IPS-18c (cell line): Measurements from ENCODE around the gene SAMD4B.
A peak's percentile ranks its signal among the peaks of the same experiment; 100 is the strongest.

Experiments used
- H3K4me3 ChIP-seq: 2 replicates; pipeline ENCODE4 v1.7.0; 2013; ENCODE audit warnings: low read depth, mild to moderate bottlenecking, low read length, moderate library complexity; ENCODE audit not compliant: insufficient read depth
- H3K9me3 ChIP-seq: one replicate; pipeline ENCODE4 v1.6.1; 2013; ENCODE audit warnings: mild to moderate bottlenecking, low read length, moderate library complexity; ENCODE audit not compliant: control insufficient read depth, insufficient read depth

SAMD4B gene

DNA sequence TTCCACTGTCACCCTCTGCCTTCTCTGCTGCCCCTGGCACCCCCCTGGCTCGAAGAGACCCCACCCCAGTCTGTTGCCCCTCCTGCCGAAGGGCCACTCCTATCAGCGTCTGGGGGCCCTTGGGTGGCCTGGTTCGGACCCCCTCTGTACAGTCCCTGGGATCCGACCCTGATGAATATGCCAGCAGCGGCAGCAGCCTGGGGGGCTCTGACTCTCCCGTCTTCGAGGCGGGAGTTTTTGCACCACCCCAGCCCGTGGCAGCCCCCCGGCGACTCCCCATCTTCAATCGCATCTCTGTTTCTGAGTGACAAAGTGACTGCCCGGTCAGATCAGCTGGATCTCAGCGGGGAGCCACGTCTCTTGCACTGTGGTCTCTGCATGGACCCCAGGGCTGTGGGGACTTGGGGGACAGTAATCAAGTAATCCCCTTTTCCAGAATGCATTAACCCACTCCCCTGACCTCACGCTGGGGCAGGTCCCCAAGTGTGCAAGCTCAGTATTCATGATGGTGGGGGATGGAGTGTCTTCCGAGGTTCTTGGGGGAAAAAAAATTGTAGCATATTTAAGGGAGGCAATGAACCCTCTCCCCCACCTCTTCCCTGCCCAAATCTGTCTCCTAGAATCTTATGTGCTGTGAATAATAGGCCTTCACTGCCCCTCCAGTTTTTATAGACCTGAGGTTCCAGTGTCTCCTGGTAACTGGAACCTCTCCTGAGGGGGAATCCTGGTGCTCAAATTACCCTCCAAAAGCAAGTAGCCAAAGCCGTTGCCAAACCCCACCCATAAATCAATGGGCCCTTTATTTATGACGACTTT, 66.4 kb downstream of the SAMD4B start:
- no peaks in the 10 kb centered on the region for H3K9me3 ChIP-seq
- H3K4me3 ChIP-seq: no peak overlapping the region; the same call in 1 of the 2 replicates

DNA sequence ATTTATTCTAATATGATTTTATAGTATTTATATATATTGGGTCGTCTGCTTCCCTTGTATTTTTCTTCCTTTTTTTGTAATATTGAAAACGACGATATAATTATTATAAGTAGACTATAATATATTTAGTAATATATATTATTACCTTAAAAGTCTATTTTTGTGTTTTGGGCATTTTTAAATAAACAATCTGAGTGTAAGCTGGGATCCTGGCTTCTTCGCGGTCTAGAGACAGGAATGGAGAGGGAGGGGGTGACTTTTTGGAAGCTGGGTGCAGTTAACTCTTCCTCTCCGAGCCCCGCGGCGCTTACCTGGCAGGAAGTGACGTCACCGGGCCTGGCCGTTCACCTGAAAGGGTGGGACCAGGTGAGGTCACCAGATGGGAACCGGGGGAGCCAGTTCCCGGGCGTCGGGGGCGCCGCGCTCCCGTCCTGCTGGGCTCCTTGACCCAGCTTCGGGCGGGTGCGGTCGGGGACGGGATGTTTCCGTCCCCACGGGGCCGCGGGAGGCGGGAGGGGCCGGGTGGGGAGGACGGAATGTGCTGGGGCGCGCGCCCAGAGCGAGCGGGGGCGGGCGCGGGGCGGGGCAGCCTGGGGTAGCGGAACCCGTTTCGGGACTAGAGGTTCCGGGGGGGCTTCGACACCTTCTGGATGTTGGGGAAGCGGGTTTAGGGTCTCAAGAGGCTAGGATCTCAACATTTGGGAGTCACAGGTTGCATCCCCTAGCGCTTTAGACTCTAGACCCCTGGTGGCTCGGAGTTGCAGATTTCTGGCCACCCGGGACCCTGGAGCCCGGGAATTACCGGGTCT, 67.2 kb downstream of the SAMD4B start:
- peak overlapping the region; percentile 51 for H3K4me3 ChIP-seq
- H3K9me3 ChIP-seq: no peaks in the 10 kb centered on the region

DNA sequence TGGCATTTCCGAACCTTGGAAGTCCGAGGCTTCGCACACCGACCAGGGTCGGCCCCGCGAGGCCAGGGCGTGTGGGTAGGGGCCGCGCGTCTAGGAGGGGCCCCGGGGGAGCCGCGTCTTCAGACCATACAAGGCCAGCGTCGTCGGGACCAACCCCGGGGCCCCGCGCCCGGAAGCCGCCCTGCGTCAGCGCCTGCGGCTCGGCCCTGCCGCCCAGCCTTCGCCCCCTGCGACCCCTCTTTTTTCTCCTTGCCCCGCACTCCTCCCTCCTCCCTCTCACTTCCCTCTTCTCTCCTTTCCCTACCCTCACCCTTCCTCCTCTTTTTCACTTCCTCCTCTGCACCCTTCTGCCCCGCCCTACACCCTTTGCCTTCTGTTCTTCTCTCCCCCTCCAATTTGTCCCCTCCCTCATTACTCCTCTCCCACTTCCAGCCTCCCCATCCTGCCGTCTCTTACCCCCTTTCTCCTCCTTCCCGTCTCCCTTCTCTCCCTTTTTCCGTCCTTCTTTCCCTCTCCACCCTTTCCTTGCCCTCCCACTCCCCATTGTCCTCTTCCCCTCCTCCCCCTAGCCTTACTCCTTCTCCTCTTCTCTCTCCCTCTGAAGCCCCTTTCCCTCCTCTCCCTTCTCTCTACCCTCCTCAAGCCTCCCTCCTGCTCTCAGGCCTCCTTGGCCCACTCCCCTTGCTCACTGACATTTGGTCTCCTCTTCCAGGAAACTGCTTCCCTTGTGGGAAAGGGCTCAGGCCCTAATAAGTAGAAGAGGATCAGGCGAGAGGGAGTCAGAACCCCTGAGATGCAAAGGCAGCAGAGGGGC, 68.0 kb downstream of the SAMD4B start:
- Histone ChIP-seq H3K9me3 (no peaks in the 10 kb centered on the region), H3K4me3 (peak overlapping the region; percentile 51)

DNA sequence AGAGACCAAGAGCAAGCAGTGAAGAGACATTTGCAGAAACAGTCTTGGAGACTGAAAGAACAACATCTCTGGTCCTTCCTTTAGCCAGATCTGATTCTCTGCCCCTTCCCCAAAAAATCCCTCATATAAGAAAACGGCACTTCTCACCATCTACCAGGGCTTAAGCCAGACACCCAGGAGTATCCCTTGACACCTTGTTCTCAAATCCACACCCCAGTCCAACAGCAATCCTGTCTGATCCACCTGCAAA, 68.5 kb downstream of the SAMD4B start:
- H3K4me3 ChIP-seq: peak overlapping the region; percentile 51
- no peaks in the 10 kb centered on the region for H3K9me3 ChIP-seq

DNA sequence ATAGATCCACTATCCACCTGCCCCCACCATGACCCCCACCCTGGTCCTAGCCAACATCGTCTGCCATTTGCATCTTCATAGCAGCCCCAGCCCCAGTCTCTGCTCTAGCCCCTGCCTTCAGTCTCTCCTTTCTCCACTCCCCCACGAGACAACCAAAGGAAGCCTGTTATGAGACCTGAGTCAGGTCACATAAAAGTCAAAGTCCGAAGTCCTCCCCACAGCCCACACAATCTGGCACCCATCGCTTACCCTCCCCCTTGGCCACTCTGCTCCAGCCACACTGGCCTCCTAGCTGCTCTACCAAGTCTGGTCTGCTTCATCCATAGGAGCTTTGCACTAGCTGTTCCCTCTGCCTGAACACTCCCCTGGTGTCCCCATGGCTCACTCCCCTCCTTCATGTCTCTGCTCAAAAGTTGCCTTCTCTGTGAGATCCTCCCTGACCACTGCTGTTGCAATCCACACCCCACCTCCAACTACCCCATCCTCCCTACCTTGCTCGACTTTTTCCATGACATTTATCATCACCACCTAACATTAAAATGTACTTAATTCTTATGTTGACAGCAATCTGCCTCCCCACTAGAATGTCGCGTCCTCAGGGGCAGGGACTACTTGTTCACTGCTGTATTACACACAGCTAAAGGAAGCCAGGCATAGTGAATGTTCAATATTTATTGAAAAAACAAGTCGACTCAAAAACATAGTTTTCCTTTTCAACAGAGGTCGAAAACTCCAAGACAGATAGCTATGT, 69.0 kb downstream of the SAMD4B start:
- Histone ChIP-seq H3K9me3 (no peaks in the 10 kb centered on the region), H3K4me3 (peak overlapping the region; percentile 51)

DNA sequence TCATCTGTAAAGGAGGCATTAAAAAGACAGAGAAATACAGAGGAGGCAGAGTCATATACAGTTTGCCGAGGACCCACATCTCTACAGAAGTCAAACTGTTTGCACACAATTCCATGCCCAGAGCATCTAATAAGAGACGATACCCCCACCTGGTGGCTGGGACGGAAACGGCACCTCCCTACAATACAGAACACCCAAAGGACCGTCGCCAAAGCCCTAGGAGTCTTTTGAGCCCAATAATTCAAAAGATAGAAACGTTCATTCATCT, 69.5 kb downstream of the SAMD4B start:
- Histone ChIP-seq H3K4me3 (peak overlapping the region; percentile 35; the same call in 1 of the 2 replicates), H3K9me3 (no peaks in the 10 kb centered on the region)

DNA sequence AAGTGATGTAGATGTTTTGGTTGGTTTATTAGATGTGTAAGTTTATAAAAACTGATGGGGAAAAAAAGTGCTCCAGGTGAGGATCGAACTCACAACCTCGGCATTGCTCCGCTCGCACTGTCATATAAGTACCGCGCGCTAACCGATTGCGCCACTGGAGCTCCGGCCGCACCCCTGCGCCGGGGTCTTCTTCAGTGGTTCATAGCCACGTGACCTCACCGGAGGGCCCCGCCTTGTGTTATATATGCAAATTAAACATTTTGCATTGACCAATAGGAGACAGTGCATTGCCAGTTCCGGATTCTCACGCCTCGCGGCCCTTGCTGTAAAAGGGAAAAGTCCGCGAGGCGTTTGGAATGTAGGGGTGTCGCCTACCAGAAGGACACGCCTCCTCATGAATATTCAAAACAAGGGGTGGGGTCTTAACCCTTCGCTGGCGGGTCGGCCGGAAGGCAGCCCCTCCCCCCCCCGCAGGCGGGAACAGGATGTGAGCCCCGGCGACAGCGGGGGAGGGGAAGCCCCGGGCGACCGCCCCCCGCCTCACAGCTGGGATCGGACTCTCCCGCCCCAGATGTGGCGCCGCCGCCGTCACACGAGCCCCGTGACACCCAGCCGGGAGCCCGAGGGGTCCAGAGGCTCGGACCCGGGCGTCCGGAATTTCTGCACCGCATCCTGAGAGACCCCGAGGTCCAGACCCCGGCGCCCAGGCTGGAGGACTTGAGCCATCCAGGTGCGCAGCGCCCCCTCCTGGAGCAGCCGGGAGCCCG, 70.1 kb downstream of the SAMD4B start, which contains the start of gene PLEKHG2:
Gene PLEKHG2 (plus strand): TSS at position 570 of the 767 bp plus-strand sequence. CDS start 1,418 bp downstream, outside the sequence.
- Histone ChIP-seq H3K4me3 (peak within 1 kb of the TSS; percentile 96), H3K9me3 (no peaks in the 10 kb centered on the region)

DNA sequence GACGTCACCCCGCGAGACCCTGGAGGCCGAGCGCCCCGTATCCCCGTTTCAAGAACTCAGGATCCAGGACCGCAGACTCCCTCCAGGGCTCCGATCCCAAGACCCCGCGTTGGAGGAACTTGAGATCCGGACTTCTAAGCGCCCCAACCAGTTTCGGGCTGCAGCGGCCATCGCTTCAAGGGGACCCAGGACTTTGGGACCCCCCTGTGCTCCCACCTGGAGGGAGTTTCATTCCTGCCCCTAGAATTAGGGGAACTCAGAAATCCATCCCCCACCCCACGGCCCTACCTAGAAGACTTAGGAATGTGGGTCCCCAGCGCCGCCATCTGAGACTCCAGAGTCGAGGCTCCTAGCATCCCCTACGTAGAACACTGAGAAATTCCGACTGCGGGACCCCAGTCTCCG, 70.6 kb downstream of the SAMD4B start:
- Histone ChIP-seq H3K9me3 (no peaks in the 10 kb centered on the region), H3K4me3 (peak overlapping the region; percentile 96)

DNA sequence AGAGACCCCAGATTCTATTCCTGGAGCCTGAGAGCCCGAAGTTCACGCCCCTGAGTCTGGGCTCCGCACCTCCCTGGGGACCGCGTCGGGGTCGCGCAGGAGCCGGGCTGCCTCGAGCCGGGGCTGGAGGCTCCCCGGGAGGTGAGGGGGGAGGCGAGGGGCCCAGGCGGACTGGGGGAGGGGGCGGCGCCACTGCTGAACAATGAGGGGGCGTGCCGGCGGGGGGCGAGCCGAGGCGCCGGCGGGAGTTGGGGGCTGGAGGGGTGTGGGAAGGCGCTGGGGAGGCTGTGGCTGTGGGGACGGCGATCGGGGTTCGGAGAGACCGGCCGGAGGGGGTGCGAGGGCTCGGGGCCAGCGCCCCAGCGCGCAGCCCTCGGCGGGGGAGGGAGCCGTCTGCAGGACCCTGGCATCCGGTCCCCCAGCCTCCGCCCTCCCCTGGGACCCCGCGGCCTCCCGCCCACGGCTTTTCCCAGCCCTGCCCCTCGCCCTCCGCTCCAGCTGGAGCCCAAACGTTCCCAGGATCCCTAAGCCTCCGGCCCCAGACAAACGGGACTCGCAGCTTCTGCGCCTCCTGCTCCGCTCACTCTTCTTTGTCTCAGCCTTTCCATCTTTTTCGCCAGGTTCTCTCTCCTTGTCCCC, 71.2 kb downstream of the SAMD4B start:
- Histone ChIP-seq H3K4me3 (peak overlapping the region; percentile 96), H3K9me3 (no peaks in the 10 kb centered on the region)

DNA sequence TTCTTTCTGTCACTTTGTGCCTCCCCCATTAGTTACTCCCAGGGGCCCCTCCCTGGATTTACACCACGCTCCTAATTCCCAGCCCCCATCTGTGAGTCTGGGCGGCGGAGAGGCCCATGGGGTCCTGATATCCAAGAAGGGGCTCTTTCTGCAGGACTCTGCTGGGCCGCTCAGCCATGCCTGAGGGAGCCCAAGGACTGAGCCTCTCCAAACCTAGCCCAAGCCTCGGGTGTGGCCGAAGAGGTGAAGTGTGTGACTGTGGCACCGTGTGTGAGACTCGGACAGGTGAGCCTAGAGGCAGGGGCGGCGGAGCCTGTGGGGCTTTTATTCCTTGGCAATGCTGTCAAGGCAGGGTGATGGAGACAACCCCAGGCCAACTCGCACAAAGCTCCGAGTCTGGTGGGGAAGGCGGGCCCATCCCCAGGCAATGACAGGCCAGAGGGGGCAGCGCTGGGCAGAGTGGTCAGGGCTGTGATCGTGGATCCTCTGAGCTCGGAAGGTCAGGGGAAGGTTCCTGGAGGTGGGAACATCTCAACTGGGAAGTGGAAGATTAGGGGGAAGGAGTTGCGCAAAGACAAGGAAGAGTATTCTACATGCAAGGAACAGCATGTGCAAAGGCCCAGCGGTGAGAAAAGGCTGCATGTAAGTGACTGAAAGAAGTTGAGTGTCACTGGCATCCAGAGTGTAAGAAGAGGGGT, 71.8 kb downstream of the SAMD4B start:
- H3K9me3 ChIP-seq: no peaks in the 10 kb centered on the region
- peak overlapping the region; percentile 96 for H3K4me3 ChIP-seq

DNA sequence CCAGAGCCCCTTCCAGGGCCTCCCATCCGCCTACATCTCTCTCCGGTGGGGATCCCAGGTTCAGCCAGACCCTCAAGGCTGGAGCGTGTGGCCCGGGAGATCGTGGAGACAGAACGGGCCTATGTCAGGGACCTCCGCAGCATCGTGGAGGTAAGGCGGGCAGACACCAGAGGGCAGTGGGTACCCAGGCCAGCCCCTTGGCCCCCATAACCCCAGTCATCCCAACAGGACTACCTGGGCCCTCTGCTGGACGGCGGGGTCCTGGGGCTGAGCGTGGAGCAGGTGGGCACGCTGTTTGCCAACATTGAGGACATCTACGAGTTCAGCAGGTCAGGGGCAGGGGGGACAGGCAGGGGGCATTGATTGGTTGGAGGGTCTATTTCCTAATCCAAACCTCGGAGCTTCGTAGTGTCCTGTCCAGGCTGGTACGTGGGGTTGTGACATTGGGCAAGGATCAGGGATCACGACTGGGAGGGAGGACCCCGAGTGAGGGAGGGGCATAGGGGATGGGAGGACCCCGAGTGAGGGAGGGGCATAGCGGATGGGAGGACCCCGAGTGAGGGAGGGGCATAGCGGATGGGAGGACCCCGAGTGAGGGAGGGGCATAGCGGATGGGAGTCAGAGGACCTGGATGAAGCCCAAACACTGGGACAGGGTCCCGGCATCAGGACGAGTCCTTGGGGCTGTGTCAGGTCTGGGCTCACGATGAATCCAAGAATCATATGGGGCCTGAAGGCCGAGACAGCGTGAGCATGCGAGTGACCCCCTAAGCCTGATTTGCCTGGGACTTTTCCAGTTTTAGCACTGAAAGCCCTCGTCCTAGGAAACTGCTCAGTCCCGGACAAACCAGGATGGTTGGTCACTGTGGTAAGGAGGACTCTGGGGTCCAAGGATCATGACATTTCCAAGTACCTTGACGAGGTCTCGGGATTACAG, 73.2 kb downstream of the SAMD4B start:
- Histone ChIP-seq H3K4me3 (peak overlapping the region; percentile 22; the same call in 1 of the 2 replicates), H3K9me3 (no peaks in the 10 kb centered on the region)

DNA sequence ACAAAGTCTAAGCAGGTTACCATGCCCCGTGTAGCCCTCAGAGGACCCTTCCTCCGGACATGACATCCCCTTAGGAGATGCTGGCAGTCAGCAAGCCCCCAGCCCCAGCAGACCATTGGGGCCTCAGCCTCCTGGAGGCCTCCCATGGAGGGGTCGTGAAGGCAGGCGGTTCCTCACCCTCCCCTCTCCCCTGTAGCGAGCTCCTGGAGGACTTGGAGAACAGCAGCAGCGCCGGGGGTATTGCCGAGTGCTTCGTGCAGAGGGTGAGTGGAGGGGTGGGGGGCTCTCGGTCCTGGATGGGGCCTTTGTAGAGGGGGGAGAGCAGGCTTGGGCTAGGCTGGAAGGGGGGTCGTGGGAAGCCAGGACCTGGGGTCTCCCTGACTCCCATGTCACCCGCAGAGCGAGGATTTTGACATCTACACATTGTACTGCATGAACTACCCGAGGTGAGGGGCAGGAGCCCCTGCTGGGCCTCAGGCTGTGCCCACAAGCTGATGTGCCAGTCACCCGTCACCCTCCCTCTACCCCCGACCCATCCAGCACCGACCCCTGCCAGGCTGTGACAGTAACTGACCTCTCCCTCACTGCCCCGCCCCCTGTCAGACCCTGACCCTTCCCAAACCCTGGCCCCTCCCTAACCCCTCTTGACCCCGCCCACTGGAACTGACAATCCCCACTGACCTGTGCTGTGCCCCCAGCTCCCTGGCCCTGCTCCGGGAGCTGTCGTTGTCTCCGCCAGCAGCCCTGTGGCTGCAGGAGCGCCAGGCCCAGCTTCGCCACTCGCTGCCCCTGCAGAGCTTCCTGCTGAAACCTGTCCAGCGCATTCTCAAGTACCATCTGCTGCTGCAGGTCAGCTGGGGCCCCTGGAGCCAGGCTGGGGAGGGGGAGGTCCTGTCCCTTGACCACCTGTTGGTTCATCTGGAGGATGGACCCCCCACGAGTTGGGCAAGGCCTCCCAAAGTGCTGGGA, 74.2 kb downstream of the SAMD4B start:
- Histone ChIP-seq H3K9me3 (no peaks in the 10 kb centered on the region), H3K4me3 (no peak overlapping the region; the same call in 1 of the 2 replicates)

DNA sequence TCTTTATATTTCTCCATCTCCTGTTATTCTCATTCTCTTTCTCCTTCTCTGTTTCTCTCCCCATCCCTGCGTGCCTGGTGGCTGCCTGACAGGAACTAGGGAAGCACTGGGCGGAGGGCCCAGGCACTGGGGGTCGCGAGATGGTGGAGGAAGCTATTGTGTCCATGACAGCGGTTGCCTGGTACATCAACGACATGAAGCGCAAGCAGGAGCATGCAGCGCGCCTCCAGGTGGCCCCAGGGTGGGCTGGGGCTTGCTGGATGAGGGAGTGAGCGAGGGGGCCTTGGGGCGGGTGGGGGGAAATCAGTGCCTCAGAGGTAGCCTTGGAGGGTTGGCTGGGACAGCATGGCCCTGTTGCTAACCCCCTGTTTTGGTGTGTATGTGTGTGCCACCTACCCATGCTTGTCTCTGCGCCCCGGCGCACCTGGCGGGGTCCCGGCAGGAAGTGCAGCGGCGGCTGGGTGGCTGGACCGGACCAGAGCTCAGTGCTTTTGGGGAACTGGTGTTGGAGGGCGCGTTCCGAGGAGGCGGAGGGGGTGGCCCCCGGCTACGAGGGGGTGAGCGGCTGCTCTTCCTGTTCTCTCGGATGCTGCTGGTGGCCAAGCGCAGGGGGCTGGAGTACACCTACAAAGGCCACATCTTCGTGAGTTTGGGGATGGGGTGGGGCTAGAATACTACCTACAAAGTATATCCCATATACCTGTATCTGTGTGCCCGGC, 75.4 kb downstream of the SAMD4B start:
- H3K4me3 ChIP-seq: no peak overlapping the region
- no peaks in the 10 kb centered on the region for H3K9me3 ChIP-seq
